Measurements from ENCODE around the gene TUBE1.

TUBE1 gene

DNA sequence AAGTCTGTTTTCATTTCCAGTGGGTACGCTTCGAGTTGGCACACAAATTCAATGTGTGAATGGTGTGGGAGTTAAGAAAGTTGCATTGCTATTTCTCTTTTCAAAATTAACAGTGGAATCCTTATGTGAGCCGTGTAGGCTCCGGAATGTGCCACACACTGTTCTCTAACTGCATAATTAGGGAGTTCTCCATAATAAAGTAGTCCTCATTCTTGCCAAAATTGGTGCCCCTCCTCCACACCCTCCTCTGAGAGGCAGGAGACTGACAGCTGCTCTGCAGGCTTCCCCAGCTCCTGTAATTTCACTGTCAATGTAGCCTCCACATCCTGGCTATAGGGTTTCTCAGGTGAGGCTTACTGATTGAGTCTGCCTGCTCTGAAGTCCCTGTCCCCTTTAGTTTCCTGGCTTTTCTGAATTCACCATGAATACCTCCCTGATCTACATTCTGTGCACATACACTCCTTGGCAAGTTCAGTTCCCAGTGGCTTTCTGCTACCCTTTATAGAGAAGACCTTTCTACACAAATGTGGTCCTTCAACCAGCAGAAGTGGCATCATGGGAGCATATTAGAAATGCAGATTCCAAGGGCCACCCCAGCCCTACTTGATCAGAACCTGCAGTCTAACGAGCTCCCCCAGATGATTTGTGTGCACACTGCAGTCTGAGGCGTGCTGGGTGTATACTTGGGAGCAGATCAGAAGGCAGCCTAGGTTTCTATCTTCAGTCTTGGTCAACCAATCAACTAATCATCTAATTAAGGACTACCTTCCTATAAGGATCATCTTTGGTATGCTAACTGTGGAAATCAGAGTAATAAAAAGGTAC lies 53.3 kb downstream of the TUBE1 start:
- no peak for DNase-seq

GRCh38 chr6:112032728-112033127 lies 54.6 kb downstream of the TUBE1 start:
- DNase-seq, result no peak

GRCh38 chr6:112031960-112032359 lies 55.3 kb downstream of the TUBE1 start:
- DNase-seq, result no peak

DNA sequence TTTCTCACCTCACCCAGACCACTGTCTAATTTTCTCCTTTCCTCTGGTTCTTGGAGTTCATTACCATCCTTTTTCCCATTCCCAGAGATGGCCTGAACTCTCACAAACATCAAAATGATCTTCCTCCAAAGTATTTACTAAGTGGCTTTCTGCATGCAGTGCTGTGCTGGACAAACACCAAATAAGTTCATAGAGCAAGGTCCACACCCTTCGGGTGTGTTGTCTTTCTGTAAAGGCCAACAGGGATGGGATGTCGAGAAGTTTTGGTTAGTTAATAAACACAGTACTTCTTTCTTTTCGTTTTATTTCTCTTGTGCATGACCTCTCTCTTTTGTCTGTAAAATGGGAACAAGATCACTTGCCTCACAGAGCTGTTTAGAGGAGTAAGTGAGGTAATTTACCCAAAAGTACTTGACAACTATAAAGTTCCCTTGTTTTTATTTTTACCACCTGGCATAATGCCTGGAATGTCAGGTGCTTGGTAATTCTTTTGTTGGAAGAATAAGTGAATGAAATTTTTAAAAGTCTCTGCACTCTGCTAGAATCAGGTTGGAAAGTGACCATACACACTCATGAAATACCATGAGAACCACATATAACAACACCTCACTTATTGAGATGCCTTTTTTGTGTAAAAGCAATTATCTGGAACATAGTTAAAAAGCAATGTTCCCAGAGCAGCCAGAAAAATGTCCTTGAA lies 56.2 kb downstream of the TUBE1 start:
- DNase-seq, result no peak

DNA sequence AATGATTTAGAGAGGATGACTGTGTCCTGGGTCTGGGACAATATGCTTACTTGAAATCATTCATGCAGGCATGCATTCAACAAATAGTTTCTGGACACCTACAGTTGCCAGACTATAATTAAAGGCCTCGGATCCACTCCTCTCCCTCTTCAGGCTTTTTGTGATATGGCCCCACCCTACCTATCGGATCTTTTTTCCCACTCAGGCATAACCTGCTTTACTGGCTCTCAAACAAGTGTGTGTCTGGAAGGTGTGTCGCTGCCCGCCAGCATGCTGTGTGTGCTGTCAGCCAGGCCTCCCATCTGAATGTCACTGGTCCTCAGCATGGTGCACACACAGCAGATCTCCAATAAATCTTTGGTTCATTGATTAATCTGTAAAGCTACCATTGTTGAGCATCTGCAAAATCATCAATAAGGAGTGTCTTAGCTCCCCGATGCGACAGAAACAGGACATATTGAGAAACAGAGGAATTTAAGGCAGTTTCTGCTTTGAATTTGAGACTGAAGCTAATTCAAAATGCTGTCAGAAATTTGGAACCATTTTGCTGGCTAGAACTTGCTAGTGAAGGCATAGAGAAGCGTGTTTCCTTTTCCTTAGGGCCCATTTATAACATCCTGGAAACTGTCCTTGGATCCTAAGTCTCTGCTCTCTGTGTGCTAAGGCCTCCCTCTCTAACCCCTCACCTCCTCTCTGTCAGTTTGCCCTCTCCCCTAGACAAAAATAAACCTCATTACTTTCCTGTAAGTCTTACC lies 56.9 kb downstream of the TUBE1 start:
- no peak for DNase-seq

DNA sequence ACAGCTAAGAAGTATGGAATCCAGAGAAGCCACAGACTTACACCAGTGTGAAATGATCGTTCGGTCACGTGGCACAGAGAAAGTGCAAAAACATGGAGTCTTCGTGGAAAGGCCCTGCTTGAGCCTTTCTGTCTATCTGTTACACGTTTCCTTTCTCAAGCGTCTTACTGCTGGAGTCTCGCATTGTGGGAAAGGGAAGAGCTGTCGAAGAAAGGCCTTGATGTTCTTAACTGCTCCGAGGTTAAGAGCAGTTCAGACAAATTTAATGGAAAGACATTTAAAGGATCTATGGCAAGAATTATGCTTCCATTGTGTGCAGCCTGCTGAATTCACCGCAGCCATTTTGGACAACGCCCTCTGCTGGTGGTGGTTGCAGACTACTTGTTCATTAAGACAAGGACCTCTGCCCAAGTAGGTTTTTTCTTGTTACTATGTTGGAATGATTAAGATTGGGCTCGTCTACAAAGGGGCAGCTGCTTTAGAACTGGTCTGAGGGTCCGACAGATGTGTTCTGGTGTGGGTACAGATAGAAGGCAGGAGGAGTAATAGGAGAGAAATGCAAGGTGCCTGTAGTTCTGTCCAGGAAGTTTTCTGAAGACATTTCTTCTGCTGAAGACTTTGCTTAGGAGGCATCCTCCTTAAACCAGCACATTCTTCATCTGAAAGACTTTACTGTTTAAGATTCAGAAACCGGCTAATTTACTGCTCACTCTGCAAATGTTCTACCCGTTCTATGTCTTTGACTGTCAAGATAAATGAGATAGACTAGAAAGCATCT lies 58.0 kb downstream of the TUBE1 start:
- peak; percentile 31 for DNase-seq

DNA sequence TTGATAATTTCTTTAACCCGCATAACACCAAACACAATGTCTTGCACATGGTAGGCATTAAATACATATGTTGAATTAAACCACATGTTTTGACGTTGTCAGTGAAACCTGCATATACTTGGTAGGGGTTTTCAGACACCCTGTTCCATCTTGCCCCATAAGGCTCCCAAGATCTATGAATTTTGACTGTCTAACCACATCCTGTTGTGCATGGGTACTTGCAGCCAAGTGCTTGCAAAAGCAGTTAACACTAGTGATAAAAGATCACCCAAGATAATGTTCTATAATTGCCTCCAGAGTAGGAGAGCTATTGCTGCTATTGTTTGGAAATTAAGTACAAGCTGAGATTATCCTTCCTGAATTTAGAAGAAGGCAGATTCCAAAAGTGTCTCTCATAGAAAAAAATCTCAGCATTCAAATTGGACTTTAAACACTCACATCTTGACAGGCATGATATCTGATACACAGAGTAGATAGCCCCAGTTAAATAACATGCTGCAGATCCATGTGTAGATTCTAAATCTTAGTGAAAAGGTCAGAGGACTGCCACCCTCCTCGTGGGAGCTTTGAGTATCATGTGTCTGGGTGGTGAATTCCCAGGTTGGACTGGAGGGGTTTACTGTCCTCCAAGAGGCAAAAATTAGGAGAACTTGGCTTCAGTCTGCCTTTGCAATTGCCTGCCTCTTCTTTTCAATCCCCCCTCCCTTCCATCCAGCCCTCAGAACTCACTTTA lies 59.2 kb downstream of the TUBE1 start:
- DNase-seq, result no peak

DNA sequence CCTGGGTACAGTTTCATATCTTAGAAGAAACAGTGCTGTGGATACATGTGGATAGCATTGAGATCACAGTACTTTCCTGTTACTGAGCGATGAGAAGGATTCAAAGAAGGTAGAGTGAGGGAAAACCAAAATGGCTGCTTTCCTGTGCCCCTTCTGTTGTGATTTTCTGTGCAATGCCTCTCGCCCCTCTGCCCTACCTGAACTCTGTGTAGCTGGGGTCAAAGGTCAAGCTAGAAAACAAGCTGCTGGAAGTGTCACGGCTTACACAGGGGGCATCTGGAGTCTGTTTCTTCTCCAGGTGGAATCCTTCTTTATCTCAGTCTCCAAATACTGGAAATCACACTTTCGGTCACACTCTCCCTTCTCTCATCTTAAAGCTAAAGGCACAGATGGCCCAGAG lies 60.3 kb downstream of the TUBE1 start:
- DNase-seq, result no peak

- no peak for DNase-seq
Observed at GRCh38 chr6:112024464-112024863, 62.8 kb downstream of the TUBE1 start.

DNA sequence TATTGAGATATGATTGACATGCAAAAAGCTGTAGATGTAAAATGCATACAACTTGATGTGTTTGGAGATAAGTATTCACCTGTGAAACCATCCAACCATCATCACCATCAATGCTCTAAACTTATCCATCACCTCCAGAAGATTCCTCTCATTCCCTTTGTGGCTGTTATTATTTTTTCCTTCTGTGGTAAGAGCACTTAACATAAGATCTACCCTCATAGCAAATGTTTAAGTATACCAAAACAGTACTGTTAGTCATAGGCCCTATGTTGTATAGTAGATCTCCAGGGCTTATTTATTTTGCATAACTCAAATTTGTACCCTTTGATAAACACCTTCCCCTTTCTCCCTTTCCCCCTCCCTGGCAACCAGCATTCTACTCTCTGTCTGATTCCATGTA lies 64.5 kb downstream of the TUBE1 start:
- DNase-seq, result no peak

GRCh38 chr6:112021691-112022310 lies 65.5 kb downstream of the TUBE1 start:
- no peak for DNase-seq

Data from COR-L47 (cell line).